G401 (cell line): ENCODE measurements around the gene ARHGDIA. TPM values are rescaled to one million over a fixed set of nuclear protein-coding genes. Genes with fewer than 3 reads are reported as not detected.

ENCODE experiments used
- total RNA-seq: library from RNA; depleted of rRNA; stranded (reverse); fragments of >200 nt; shearing (Covaris generic); gene quantifications from 2 replicates; pipeline ENCODE4 v1.2.3, GENCODE V29; 2014; rRNA removed

ARHGDIA gene
- total RNA-seq, 1 experiment from 2014 or later = 209 TPM

Other genes with a start within 250 kb of the ARHGDIA start
- 110 and 120 TPM in 2 replicates for gene NPLOC4, start 234.2 kb downstream of the ARHGDIA start, total RNA-seq
- gene TSPAN10, start 234.1 kb downstream of the ARHGDIA start, total RNA-seq = 66.8 and 98.7 TPM in 2 replicates
- 0.80 TPM in 1 of 2 replicates, not detected in the other for gene PDE6G, start 214.8 kb downstream of the ARHGDIA start, total RNA-seq
- 81.2 and 118 TPM in 2 replicates for gene OXLD1, start 204.7 kb downstream of the ARHGDIA start, total RNA-seq
- gene CCDC137, start 204.6 kb downstream of the ARHGDIA start, total RNA-seq = 32.0 and 35.8 TPM in 2 replicates
- gene ARL16, start 187.5 kb downstream of the ARHGDIA start, total RNA-seq = 64.2 and 77.4 TPM in 2 replicates
- 85.0 and 88.7 TPM in 2 replicates for gene HGS, start 187.3 kb downstream of the ARHGDIA start, total RNA-seq
- gene MRPL12, start 168.0 kb downstream of the ARHGDIA start, total RNA-seq = 238 and 244 TPM in 2 replicates
- gene SLC25A10, start 159.1 kb downstream of the ARHGDIA start, total RNA-seq = 72.3 and 73.9 TPM in 2 replicates
- gene GCGR, start 67.2 kb downstream of the ARHGDIA start, total RNA-seq = 0.61 TPM in 1 of 2 replicates, not detected in the other
- 130 and 133 TPM in 2 replicates for gene MCRIP1, start 38.0 kb downstream of the ARHGDIA start, total RNA-seq
- gene PPP1R27, start 36.3 kb downstream of the ARHGDIA start, total RNA-seq = 0.31 TPM in 1 of 2 replicates, not detected in the other
- 310 and 320 TPM in 2 replicates for gene P4HB, start 10.8 kb downstream of the ARHGDIA start, total RNA-seq
- 379 and 407 TPM in 2 replicates for gene ALYREF, start 20.2 kb upstream of the ARHGDIA start, total RNA-seq
- 194 and 216 TPM in 2 replicates for gene ANAPC11, start 20.4 kb upstream of the ARHGDIA start, total RNA-seq
- gene NPB, start 30.9 kb upstream of the ARHGDIA start, total RNA-seq = 0.41 and 0.74 TPM in 2 replicates
- gene PCYT2, start 40.1 kb upstream of the ARHGDIA start, total RNA-seq = 41.8 and 60.0 TPM in 2 replicates
- gene SIRT7, start 46.8 kb upstream of the ARHGDIA start, total RNA-seq = 15.4 and 17.6 TPM in 2 replicates
- 14.5 and 15.6 TPM in 2 replicates for gene MAFG, start 56.4 kb upstream of the ARHGDIA start, total RNA-seq
- 112 and 119 TPM in 2 replicates for gene PYCR1, start 66.0 kb upstream of the ARHGDIA start, total RNA-seq
- gene MYADML2, start 75.9 kb upstream of the ARHGDIA start, total RNA-seq = not detected in 2 replicates
- gene NOTUM, start 89.8 kb upstream of the ARHGDIA start, total RNA-seq = 2.5 and 4.5 TPM in 2 replicates
- 37.6 and 42.0 TPM in 2 replicates for gene ASPSCR1, start 106.3 kb upstream of the ARHGDIA start, total RNA-seq
- 57.8 and 109 TPM in 2 replicates for gene CENPX, start 151.5 kb upstream of the ARHGDIA start, total RNA-seq
- 21.2 and 25.1 TPM in 2 replicates for gene LRRC45, start 152.0 kb upstream of the ARHGDIA start, total RNA-seq
- gene RAC3, start 160.3 kb upstream of the ARHGDIA start, total RNA-seq = 176 and 261 TPM in 2 replicates
- gene DCXR, start 166.4 kb upstream of the ARHGDIA start, total RNA-seq = 131 and 135 TPM in 2 replicates
- 41.2 and 41.5 TPM in 2 replicates for gene RFNG, start 180.5 kb upstream of the ARHGDIA start, total RNA-seq
- gene GPS1, start 180.6 kb upstream of the ARHGDIA start, total RNA-seq = 129 and 153 TPM in 2 replicates
- gene DUS1L, start 194.5 kb upstream of the ARHGDIA start, total RNA-seq = 140 and 144 TPM in 2 replicates
- gene FASN, start 226.9 kb upstream of the ARHGDIA start, total RNA-seq = 333 and 346 TPM in 2 replicates